GM10266 (cell line): ENCODE measurements around the gene NAT14.

ENCODE experiments used
- DNase-seq: peaks from one replicate; pipeline ENCODE4 v3.0.0; 2012; ENCODE audit errors: extremely low spot score
- CTCF ChIP-seq: IDR thresholded peaks from 2 replicates; pipeline ENCODE4 v1.5.1; 2012; ENCODE audit warnings: mild to moderate bottlenecking, low read depth; ENCODE audit not compliant: control insufficient read depth, insufficient read depth; ENCODE audit errors: missing control alignments

NAT14 gene

GRCh38 chr19:55461259-55461973 lies 23.6 kb upstream of the NAT14 start, which contains the start of gene ISOC2:
Gene ISOC2 (minus strand): TSS chr19:55461642. CDS start chr19:55456486, 5,156 bp downstream.
- TF ChIP-seq CTCF: no peak
- DNase-seq: peak; percentile 100

GRCh38 chr19:55461974-55462626 lies 22.9 kb upstream of the NAT14 start:
- DNase-seq: no peak
- TF ChIP-seq CTCF: no peak

- no peak for TF ChIP-seq CTCF
- no peak for DNase-seq
Observed at GRCh38 chr19:55462722-55463121, 22.3 kb upstream of the NAT14 start.

- no peak for TF ChIP-seq CTCF
- no peak for DNase-seq
Observed at GRCh38 chr19:55463583-55464031, 21.4 kb upstream of the NAT14 start.

- no peak for DNase-seq
- TF ChIP-seq CTCF: no peak
Observed at GRCh38 chr19:55464039-55464661, 20.8 kb upstream of the NAT14 start.

- TF ChIP-seq CTCF: no peak
- DNase-seq: no peak
Observed at GRCh38 chr19:55464662-55465054, 20.3 kb upstream of the NAT14 start, which contains the start of gene C19orf85. Gene C19orf85 (minus strand): TSS chr19:55464751. CDS start chr19:55464554, 197 bp downstream.
